ENCODE results near the gene POLR3GL. TPM values are rescaled to one million over a fixed set of nuclear protein-coding genes. Genes with fewer than 3 reads are reported as not detected.

POLR3GL gene
- total and polyA plus RNA-seq, 2 experiments from 2014 or later = 3.1 to 9.5 TPM

DNA sequence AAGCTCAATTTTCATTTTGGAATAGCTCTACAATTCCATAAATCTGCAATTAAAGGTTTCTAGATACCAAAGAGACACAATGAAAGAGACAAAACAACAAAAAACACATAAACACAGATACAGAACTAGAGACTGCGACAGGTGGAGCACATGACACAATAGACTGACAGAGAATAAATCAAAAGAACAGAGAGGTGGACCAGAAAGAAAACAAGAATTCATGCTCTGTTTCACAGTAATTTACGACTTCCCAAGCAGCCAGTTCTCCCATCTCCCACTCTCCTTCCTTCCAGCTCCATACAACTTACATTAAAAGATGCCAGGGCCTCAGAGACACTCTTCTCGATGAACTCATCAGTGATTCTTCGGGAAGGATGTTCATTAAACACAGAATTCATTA is 22.1 kb upstream of the POLR3GL start:
- TF ChIP-seq EZH2 (IDR thresholded peaks at IDR 0.05; ENCODE audit: low read depth, unreplicated experiment) (no peak), ZNF331 (CRISPR knock-in tag; IDR thresholded peaks at IDR 0.05; ENCODE audit: low read depth) (no peak)
- TF ChIP-seq, protein P1, sequence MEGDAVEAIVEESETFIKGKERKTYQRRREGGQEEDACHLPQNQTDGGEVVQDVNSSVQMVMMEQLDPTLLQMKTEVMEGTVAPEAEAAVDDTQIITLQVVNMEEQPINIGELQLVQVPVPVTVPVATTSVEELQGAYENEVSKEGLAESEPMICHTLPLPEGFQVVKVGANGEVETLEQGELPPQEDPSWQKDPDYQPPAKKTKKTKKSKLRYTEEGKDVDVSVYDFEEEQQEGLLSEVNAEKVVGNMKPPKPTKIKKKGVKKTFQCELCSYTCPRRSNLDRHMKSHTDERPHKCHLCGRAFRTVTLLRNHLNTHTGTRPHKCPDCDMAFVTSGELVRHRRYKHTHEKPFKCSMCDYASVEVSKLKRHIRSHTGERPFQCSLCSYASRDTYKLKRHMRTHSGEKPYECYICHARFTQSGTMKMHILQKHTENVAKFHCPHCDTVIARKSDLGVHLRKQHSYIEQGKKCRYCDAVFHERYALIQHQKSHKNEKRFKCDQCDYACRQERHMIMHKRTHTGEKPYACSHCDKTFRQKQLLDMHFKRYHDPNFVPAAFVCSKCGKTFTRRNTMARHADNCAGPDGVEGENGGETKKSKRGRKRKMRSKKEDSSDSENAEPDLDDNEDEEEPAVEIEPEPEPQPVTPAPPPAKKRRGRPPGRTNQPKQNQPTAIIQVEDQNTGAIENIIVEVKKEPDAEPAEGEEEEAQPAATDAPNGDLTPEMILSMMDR (conservative IDR thresholded peaks at IDR 0.05; ENCODE audit: low read depth in 2 of 2) = no peak
- TF ChIP-seq, protein P2, sequence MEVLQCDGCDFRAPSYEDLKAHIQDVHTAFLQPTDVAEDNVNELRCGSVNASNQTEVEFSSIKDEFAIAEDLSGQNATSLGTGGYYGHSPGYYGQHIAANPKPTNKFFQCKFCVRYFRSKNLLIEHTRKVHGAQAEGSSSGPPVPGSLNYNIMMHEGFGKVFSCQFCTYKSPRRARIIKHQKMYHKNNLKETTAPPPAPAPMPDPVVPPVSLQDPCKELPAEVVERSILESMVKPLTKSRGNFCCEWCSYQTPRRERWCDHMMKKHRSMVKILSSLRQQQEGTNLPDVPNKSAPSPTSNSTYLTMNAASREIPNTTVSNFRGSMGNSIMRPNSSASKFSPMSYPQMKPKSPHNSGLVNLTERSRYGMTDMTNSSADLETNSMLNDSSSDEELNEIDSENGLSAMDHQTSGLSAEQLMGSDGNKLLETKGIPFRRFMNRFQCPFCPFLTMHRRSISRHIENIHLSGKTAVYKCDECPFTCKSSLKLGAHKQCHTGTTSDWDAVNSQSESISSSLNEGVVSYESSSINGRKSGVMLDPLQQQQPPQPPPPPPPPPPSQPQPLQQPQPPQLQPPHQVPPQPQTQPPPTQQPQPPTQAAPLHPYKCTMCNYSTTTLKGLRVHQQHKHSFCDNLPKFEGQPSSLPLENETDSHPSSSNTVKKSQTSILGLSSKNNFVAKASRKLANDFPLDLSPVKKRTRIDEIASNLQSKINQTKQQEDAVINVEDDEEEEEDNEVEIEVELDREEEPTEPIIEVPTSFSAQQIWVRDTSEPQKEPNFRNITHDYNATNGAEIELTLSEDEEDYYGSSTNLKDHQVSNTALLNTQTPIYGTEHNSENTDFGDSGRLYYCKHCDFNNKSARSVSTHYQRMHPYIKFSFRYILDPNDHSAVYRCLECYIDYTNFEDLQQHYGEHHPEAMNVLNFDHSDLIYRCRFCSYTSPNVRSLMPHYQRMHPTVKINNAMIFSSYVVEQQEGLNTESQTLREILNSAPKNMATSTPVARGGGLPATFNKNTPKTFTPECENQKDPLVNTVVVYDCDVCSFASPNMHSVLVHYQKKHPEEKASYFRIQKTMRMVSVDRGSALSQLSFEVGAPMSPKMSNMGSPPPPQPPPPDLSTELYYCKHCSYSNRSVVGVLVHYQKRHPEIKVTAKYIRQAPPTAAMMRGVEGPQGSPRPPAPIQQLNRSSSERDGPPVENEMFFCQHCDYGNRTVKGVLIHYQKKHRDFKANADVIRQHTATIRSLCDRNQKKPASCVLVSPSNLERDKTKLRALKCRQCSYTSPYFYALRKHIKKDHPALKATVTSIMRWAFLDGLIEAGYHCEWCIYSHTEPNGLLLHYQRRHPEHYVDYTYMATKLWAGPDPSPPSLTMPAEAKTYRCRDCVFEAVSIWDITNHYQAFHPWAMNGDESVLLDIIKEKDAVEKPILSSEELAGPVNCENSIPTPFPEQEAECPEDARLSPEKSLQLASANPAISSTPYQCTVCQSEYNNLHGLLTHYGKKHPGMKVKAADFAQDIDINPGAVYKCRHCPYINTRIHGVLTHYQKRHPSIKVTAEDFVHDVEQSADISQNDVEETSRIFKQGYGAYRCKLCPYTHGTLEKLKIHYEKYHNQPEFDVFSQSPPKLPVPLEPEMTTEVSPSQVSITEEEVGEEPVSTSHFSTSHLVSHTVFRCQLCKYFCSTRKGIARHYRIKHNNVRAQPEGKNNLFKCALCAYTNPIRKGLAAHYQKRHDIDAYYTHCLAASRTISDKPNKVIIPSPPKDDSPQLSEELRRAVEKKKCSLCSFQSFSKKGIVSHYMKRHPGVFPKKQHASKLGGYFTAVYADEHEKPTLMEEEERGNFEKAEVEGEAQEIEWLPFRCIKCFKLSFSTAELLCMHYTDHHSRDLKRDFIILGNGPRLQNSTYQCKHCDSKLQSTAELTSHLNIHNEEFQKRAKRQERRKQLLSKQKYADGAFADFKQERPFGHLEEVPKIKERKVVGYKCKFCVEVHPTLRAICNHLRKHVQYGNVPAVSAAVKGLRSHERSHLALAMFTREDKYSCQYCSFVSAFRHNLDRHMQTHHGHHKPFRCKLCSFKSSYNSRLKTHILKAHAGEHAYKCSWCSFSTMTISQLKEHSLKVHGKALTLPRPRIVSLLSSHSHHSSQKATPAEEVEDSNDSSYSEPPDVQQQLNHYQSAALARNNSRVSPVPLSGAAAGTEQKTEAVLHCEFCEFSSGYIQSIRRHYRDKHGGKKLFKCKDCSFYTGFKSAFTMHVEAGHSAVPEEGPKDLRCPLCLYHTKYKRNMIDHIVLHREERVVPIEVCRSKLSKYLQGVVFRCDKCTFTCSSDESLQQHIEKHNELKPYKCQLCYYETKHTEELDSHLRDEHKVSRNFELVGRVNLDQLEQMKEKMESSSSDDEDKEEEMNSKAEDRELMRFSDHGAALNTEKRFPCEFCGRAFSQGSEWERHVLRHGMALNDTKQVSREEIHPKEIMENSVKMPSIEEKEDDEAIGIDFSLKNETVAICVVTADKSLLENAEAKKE (CRISPR knock-in tag; IDR thresholded peaks at IDR 0.05) = no peak
- ATAC-seq (no peak), DNase-seq (ENCODE audit: low spot score) (no peak)
- Histone ChIP-seq H3K27me3 (ENCODE audit: insufficient read depth) (no peaks in the 10 kb centered on the region), H3K36me3 (ENCODE audit: insufficient read depth) (no peaks in the 10 kb centered on the region), H4K20me1 (replicated peaks; ENCODE audit: insufficient read depth) (no peaks in the 10 kb centered on the region), H3K27ac (ENCODE audit: low read depth) (no peak overlapping the region), H3K9me2 (ENCODE audit: insufficient read depth) (no peaks in the 10 kb centered on the region), H3F3A (replicated peaks; ENCODE audit: low read depth) (no peaks in the 10 kb centered on the region), H3K79me2 (replicated peaks; ENCODE audit: insufficient read depth) (no peaks in the 10 kb centered on the region), H3K4me1 (ENCODE audit: insufficient read depth) (peaks cover 7% of the 10 kb centered on the region), H3K4me2 (no peak overlapping the region), H2AFZ (no peak overlapping the region), H3K4me3 (no peak overlapping the region)
- Mint-ChIP-seq H3K27me3 (ENCODE audit: insufficient read depth, low read depth, poor library complexity) (peaks cover 1% of the 10 kb centered on the region), H3K27ac (no peak overlapping the region), H3K4me1 (peaks cover 9% of the 10 kb centered on the region), H3K9me3 (no peaks in the 10 kb centered on the region), H3K4me3 (no peak overlapping the region), H3K36me3 (ENCODE audit: low read depth) (no peaks in the 10 kb centered on the region)

DNA sequence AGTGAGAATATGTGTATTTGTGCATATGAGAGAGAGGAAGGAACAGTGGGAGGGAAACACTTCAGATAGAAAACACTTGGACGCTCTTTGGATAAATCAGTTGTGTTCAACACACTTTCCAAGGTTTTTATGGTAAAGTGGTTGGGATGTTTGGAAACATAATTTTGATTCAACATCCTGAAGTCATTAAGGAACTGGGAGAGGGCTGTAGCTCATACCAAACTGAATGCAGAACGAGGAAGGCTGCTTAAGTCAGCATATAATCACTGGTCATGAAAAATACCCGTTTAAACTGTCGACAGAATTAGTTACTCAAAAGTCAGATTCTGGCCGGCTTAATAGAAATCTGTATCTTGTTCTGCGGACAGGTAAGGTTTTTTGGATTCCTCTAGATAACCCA is 21.6 kb upstream of the POLR3GL start:
- Histone ChIP-seq H3K4me1 (ENCODE audit: insufficient read depth) (peaks cover 9% of the 10 kb centered on the region), H3K9me2 (ENCODE audit: insufficient read depth) (no peaks in the 10 kb centered on the region), H3K27ac (ENCODE audit: low read depth) (no peak overlapping the region), H4K20me1 (replicated peaks; ENCODE audit: insufficient read depth) (no peaks in the 10 kb centered on the region), H3F3A (replicated peaks; ENCODE audit: low read depth) (no peaks in the 10 kb centered on the region), H2AFZ (no peak overlapping the region), H3K36me3 (ENCODE audit: insufficient read depth) (no peaks in the 10 kb centered on the region), H3K4me3 (no peak overlapping the region), H3K79me2 (replicated peaks; ENCODE audit: insufficient read depth) (no peaks in the 10 kb centered on the region), H3K27me3 (ENCODE audit: insufficient read depth) (no peaks in the 10 kb centered on the region), H3K4me2 (no peak overlapping the region)
- Mint-ChIP-seq H3K4me1 (peaks cover 13% of the 10 kb centered on the region), H3K9me3 (no peaks in the 10 kb centered on the region), H3K4me3 (no peak overlapping the region), H3K36me3 (ENCODE audit: low read depth) (no peaks in the 10 kb centered on the region), H3K27ac (no peak overlapping the region), H3K27me3 (ENCODE audit: insufficient read depth, low read depth, poor library complexity) (peaks cover 1% of the 10 kb centered on the region)
- DNase-seq (ENCODE audit: low spot score) = no peak
- ATAC-seq = no peak
- TF ChIP-seq ZNF114 (CRISPR knock-in tag; IDR thresholded peaks at IDR 0.05) = no peak
- TF ChIP-seq EZH2 (IDR thresholded peaks at IDR 0.05; ENCODE audit: low read depth, unreplicated experiment) = no peak
- no peak for TF ChIP-seq STAT1 (IDR thresholded peaks at IDR 0.05; ENCODE audit: unreplicated experiment)
- TF ChIP-seq CREB1 (CRISPR knock-in tag; IDR thresholded peaks at IDR 0.05; ENCODE audit: low read depth) = no peak
- no peak for TF ChIP-seq EZH2phosphoT487 (IDR thresholded peaks at IDR 0.05; ENCODE audit: unreplicated experiment)
- no peak for TF ChIP-seq ZNF331 (CRISPR knock-in tag; IDR thresholded peaks at IDR 0.05; ENCODE audit: low read depth)
- no peak for TF ChIP-seq NANOG (IDR thresholded peaks at IDR 0.05; ENCODE audit: borderline replicate concordance)
- TF ChIP-seq, protein P1 (conservative IDR thresholded peaks at IDR 0.05; ENCODE audit: low read depth in 2 of 2) = no peak
- TF ChIP-seq, protein P3, sequence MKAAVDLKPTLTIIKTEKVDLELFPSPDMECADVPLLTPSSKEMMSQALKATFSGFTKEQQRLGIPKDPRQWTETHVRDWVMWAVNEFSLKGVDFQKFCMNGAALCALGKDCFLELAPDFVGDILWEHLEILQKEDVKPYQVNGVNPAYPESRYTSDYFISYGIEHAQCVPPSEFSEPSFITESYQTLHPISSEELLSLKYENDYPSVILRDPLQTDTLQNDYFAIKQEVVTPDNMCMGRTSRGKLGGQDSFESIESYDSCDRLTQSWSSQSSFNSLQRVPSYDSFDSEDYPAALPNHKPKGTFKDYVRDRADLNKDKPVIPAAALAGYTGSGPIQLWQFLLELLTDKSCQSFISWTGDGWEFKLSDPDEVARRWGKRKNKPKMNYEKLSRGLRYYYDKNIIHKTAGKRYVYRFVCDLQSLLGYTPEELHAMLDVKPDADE (IDR thresholded peaks at IDR 0.05) = no peak
- no peak for TF ChIP-seq JUNB (IDR thresholded peaks at IDR 0.05; ENCODE audit: unreplicated experiment)
